Stimulated activated CD4-positive, alpha-beta T cell treated with anti-CD3 and anti-CD28 coated beads, Interleukin-12 subunit alpha, Interleukin-12 subunit beta, amount 100 ng/mL, for 48 hours (primary cell): Measurements from ENCODE around the gene SLC17A9.
"Not testable (repeated sequence)": the region's sequence is repeated elsewhere in the genome, so short reads cannot be mapped to it uniquely, and the experiment has no call there.

Experiments
- DNase-seq, 3 donors: peaks; one replicate each; pipeline ENCODE4 v3.0.0-alpha.2; 2020; ENCODE audit warnings: low read depth in 2 of 3, low spot score in 1 of 3

SLC17A9 gene

GRCh38 chr20:62955519-62956386 is 3.2 kb downstream of the SLC17A9 start:
- no peak for DNase-seq

DNA sequence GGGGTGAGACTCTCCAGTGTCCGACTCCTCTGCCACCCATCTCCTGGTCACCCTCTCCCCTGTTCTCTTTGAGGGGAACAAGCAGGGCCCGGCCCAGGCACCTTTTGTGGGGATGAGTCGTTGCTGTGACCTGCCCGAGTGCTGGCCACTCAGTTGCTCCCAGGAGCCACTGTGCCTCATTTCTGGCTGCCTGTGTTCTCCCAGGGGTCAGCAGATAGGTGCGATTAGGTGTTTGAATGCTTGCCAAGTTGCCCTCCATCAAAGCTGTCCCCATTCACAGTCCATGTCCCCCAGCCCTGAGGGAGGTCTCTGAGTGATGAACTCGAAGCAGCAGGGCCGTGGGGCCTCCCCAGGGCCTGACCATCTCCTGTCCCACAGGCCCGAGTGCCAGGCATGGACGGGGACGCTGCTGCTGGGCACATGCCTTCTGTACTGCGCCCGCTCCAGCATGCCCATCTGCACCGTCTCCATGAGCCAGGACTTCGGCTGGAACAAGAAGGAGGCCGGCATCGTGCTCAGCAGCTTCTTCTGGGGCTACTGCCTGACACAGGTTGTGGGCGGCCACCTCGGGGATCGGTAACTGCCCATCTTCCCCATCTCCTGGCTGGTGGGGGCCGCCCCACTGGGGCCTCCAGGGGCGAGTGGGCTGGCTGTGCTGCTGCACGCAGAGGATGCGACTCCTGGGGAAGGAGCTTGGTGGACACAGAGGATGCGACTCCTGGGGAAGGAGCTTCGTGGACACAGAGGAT is 4.1 kb downstream of the SLC17A9 start:
- no peak for DNase-seq

GRCh38 chr20:62957136-62958117 is 4.9 kb downstream of the SLC17A9 start:
- DNase-seq = no peak

DNA sequence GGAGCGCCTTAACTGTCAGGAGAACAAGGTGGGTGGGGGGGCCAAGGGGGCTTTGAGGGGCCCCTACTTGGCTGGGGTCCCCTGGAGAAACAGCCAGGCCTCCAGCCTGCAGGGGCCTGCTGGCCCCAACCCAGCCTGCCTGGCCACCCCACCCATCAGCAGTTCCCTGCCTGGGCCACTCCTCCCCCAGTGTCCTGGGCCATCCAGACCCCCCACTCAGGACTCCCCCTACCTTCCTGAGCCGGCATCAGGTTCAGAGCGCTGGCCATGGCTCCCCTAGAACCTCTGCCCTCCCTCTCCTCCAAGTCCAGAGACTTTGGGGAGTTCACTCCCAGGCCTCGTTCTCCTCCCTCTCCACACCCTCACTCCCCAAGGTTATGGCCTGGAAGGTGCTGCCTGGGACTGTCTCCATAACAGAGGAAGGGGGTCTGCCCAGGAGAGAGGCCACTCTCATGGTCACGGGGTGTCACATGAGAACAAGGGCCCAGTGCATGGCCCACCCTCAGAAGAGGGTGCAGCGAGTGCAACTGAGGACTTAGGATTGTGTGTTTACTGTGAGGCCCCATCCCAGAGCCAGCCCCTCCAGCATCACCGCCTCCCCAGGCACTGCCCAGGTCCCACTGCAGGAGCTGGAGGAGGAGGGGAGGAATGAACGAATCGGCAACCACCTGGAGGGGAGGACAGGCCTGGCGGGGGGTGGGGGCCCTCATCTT is 6.0 kb downstream of the SLC17A9 start:
- DNase-seq = no peak

DNA sequence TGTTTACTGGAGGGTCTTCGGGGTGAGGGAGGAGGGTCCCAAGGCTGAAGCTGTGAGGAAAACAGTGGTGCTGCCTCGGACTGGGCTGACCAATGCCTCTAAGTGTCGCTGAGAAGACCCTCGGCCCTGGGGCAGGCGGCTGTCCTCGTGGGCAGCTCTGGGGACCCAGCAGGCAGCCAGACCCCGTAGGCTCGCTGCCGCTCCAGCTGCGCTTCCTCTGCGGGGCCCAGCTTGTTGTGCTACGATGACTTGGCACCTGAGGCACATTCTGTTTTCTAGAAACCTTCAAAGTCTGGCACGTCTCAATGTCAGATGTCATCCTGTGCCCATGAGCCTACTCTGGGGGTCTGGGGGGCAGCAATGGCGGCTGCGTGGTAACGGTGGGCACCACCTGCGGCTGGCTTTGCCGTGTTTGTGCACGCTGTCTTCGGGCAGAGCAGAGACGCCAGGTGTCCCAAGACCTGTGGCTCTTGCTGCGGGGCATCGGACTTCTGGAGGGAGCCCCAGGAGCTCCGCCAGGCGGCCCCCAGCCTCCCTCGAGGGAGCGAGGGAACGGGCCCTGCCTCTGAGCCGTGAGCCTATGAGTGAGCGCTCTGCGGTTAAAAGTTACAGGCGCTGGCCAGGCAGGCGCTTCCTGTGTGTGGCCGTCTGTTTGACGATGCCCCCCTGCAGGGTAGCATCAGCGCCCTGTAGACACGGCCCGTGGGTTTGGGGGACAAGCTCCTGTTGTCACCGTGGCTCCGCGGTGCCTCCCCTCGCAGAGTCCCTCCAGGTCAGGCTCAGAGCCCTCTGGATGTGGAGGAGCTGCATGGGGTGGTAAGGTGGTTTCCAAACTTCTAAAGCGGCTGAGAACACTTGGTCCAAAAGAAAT is 6.8 kb downstream of the SLC17A9 start:
- no peak for DNase-seq

- DNase-seq = no peak
Measured at GRCh38 chr20:62959998-62960436, 7.5 kb downstream of the SLC17A9 start.

GRCh38 chr20:62960446-62961309 is 8.2 kb downstream of the SLC17A9 start:
- not testable (repeated sequence) for DNase-seq

DNA sequence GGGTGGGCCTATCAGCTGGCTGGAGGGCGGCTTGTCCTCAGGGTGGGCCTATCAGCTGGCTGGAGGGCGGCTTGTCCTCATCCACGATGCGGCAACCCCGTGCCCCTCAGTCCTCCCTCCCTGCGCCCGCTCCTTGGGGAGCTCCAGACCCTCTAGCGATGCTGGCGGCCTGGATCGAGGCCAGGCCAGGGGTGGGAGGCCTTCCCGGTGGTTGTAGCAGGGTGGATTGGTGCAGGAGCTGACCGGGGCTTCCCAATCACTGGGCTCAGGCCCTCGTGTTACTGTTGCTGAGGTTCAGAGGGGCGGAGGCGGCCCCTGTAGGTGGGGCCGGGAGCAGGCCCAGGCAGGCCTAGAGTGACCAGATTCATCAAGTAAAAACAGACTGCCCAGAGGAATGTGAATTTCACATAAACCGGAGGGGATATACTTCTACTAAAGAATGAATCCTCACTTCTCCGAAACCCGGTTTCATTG is 8.8 kb downstream of the SLC17A9 start:
- DNase-seq = no peak

GRCh38 chr20:62961799-62962198 is 9.3 kb downstream of the SLC17A9 start:
- DNase-seq = no peak

GRCh38 chr20:62962221-62962879 is 9.8 kb downstream of the SLC17A9 start:
- DNase-seq = no peak

DNA sequence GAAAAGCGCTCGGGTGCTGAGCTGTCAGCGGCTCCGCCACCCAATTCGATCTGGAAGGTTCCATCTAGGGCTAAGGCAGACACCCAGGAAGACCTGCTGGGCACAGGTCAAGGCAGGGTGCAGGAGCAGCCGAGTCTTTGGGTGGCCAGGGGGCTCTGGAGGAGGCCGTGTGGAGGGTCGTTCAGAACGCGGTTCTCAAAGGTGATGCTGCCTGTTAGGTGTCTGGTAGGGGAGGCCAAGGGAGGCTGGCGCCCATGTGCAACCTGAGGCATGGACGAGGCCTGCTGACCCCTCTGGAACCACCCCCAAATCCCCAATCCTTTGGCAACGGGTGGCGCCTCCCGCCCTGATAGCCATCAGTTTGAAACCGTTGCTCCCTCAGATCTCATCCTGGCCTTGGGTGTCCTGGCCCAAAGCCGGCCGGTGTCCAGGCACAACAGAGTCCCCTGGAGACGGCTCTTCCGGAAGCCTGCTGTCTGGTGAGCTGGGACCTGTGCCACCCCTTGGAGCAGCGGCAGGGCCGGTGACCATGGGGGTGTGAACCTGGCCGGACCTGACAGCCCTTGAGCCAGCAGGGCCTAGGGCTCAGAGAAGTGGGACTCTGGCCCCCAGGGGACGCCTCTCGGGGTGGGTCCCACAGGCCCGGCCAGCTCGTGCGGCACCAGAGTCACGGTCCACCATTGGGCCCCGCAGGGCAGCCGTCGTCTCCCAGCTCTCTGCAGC is 10.5 kb downstream of the SLC17A9 start:
- DNase-seq = no peak

- no peak for DNase-seq
Measured at GRCh38 chr20:62963614-62964397, 11.3 kb downstream of the SLC17A9 start.

DNA sequence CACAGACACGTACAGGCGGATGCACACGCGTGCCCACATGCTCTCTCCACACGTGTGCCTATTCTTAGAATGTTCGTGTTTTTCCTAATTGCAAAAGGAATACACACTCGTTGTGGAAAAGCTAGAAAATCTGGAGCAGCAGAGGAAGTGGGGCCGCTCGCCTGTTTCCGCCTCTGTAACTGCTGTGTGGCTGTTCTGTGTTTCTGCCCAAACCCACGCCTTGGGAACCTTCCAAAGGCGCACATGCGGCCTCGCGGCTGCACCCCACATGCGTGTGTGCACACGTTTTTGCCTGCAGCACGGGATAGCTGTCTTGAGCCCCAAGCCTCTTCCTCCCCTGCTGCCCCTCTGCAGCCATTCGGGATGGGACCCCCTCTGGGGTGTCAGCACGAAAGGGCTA is 12.2 kb downstream of the SLC17A9 start:
- DNase-seq = no peak

- DNase-seq = no peak
Measured at GRCh38 chr20:62965363-62965771, 12.9 kb downstream of the SLC17A9 start.

GRCh38 chr20:62966212-62967148 is 14.0 kb downstream of the SLC17A9 start:
- no peak for DNase-seq
